HG02943 (cell line): ENCODE measurements around the gene TEX26.

Source experiments
- ATAC-seq: cut with Tn5 transposase; IDR thresholded peaks from one replicate; pipeline ENCODE4 v1.9.1; 2021; ENCODE audit warnings: mild to moderate bottlenecking, low read depth, moderate library complexity; ENCODE audit not compliant: unreplicated experiment

The TEX26 gene

GRCh38 chr13:31010296-31010695 lies 77.8 kb downstream of the TEX26 start:
- no peak for ATAC-seq

DNA sequence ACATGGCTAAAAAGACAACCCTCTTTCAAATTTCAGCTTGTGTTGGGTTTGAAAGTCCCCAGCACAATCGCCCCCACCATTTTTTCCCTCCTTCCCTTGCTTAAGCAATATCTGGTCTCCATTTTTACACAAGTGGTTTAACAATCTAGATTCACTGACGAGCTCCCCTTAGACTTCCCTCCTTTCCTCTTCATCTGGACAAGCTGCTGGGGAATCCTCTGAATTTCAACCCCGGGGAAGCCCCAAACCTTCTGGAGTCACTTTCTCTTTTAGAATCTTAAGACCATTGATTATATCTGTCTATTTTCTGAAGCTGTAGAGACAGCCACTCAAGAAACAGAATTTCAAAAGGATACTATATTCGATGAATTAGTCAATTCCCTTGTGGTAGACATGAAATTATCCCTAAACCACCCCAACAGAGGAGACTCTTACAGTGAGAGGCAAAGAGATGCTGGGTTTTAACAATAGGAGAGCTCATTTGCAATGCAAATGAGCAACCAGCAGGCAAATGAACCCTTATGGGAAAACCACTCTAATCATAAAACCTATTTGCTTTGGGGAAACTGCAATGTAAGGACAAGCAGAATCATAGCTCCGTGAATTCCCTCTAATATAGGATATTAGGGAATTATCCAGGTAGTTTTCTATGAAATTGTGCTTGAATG lies 78.9 kb downstream of the TEX26 start:
- no peak for ATAC-seq

DNA sequence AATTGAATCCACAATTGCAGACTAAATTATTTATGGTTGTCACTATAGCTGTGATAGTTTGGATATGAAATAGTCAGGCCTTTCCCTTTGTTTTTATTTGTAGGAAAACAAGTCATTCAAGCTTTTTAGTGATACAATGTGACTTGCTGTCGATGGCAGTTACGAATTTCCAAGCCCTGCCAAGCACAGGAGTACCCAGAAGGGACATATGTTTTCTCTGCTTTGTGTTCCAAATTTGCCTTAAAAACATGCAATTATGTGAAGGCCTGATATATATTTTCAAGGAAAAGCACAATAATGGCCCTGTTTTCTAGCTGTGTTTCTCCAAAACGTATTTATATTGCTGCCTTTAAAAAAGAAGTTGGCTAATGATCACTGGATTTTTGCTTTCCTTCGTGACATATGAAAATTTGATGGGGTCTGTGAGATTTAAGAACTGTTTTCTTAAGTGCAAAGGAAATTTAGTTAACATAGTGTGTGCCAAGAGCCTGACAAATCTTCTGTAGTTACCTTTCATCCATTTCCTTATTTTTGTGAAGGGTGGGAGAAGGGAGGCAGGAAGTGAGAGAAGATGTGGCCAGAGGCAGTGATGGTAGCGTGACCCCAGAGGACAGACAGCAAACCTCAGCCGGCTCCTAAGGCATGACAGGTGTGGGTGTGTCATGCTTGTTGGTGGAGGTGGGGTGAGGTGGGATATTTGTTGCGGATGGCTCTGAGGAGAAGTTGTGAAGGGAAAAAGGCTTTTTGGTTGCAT lies 79.6 kb downstream of the TEX26 start:
- no peak for ATAC-seq

- ATAC-seq, result no peak
Measured at GRCh38 chr13:31012655-31013024, 80.2 kb downstream of the TEX26 start.

DNA sequence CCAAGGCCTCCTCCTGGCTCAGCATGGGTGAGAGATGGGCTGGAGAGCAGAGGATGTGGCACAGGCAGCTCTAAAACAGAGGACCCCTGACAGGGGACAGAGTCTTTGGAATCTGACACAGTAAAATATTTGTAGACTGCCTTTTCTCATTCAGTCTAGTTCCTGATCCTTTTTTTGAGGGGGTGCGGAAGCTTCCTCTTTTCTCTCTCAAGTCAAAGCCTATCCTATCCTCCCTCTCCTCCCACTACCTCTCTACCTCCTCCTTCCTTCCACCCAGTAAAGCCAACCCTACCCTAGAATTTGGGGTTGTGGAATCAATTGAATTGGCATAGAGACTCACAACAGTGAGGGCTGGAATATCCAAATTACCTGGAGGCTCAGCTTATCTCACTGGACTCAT lies 82.0 kb downstream of the TEX26 start:
- no peak for ATAC-seq

- ATAC-seq, result no peak
Measured at GRCh38 chr13:31015199-31015598, 82.7 kb downstream of the TEX26 start.

GRCh38 chr13:31016342-31017325 lies 84.2 kb downstream of the TEX26 start:
- ATAC-seq, result no peak

GRCh38 chr13:31018511-31018910 lies 86.1 kb downstream of the TEX26 start:
- no peak for ATAC-seq

DNA sequence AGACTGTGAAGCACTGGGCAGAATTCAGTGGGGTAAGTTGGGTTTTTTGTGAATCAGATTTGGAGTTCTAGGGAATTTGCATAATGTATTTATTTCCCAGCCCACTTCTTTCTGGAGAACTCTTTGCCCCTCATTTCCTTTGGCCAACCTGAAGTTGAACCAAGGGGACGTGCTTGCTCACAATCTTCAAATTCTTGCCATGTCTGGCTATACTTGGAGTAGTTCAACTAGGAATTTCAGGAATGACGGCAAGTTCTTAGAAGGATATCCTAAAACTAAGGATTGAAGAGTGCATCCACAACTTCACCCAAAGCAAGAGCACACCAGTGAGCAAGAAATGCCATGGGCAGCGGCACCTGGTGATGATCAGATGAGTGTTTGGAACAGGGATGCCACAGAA lies 88.5 kb downstream of the TEX26 start:
- ATAC-seq, result no peak

DNA sequence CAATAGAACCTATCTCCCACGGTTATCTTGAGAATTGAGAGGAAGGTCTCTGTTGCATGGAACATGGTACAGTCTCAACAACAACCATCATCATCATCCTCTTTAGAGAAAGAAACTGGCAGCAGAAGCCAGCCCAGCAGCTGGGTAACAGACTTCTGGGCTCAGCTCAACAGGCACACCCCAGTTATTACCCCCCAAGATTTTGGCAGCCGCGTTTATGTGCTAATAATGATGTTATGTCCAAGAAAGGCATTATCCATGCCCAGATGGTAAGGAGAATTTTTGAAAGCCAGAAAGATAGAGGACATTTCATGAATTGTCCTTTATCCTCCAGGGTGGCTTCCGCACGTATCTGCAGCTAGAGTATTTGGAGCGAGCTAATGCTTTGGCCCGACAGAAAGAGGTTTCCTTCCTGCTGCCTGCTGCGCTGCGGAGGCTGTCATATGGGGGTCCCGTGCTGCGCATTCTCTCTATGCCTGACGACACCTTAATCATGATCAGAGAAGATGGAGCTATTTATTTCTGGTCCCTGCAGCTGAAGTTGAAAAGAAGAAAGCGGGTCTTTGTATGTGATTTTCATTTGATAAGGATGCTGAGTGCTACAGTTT lies 89.9 kb downstream of the TEX26 start:
- no peak for ATAC-seq

DNA sequence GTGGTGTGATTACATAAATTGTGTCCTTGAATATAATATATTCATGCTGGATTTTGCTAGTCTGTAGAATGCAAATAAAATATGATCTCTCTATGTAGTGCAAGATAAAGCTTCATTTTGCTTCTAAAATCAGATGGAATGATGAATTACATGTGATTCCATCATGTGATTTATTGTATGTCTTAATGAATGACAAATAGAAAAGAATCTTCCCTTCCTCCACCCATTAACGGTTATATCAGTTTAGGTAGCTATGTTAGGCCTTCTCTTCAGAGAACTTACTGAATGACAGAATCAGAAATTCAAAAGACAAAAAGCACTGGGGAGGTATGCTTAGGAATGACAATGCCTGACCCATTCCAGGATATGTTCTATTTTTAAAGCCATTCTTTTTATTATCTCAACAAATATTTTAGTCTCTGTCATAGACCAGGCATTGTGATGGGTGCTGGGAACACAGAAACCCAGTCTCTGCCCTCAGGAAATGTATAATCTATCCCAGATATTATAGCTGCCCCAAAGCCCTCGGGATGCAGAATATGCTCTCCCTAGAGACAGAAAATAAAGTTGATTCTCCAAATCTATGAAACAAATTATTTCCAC lies 90.6 kb downstream of the TEX26 start:
- no peak for ATAC-seq
